AG20443 (cell line): Measurements from ENCODE around the gene SLC47A2.
A peak's percentile ranks its signal among the peaks of the same experiment; 100 is the strongest.
"Not testable (repeated sequence)": the region's sequence is repeated elsewhere in the genome, so short reads cannot be mapped to it uniquely, and the experiment has no call there.

Experiments
- DNase-seq: peaks from one replicate; pipeline ENCODE4 v3.0.0; 2012; ENCODE audit warnings: low spot score, mixed read lengths

The SLC47A2 gene

GRCh38 chr17:19706791-19707727, 9.3 kb downstream of the SLC47A2 start:
- DNase-seq: peak; percentile 11

- peak; percentile 12 for DNase-seq
Observed at GRCh38 chr17:19705771-19706770, 10.3 kb downstream of the SLC47A2 start.

GRCh38 chr17:19705201-19705600, 11.2 kb downstream of the SLC47A2 start:
- DNase-seq: no peak

GRCh38 chr17:19703828-19704613, 12.4 kb downstream of the SLC47A2 start:
- peak; percentile 21 for DNase-seq

GRCh38 chr17:19703106-19703827, 13.1 kb downstream of the SLC47A2 start:
- peak; percentile 27 for DNase-seq

GRCh38 chr17:19702217-19702641, 14.2 kb downstream of the SLC47A2 start:
- no peak for DNase-seq

GRCh38 chr17:19686400-19687090, 29.8 kb downstream of the SLC47A2 start:
- DNase-seq: no peak

GRCh38 chr17:19684909-19685580, 31.3 kb downstream of the SLC47A2 start:
- not testable (repeated sequence) for DNase-seq

- DNase-seq: no peak
Observed at GRCh38 chr17:19683117-19683516, 33.3 kb downstream of the SLC47A2 start.

GRCh38 chr17:19678581-19679453, 37.6 kb downstream of the SLC47A2 start:
- no peak for DNase-seq

GRCh38 chr17:19677736-19678379, 38.5 kb downstream of the SLC47A2 start:
- no peak for DNase-seq

- DNase-seq: no peak
Observed at GRCh38 chr17:19676896-19677295, 39.5 kb downstream of the SLC47A2 start.

- DNase-seq: no peak
Observed at GRCh38 chr17:19673623-19674022, 42.8 kb downstream of the SLC47A2 start.

GRCh38 chr17:19672009-19672750, 44.2 kb downstream of the SLC47A2 start:
- DNase-seq: peak; percentile 62

GRCh38 chr17:19671433-19671832, 45.0 kb downstream of the SLC47A2 start:
- DNase-seq: peak; percentile 37

- DNase-seq: no peak
Observed at GRCh38 chr17:19670908-19671307, 45.5 kb downstream of the SLC47A2 start.

- DNase-seq: not testable (repeated sequence)
Observed at GRCh38 chr17:19669680-19670079, 46.7 kb downstream of the SLC47A2 start.

- DNase-seq: no peak
Observed at GRCh38 chr17:19664821-19665181, 51.6 kb downstream of the SLC47A2 start.
